Retina (tissue), 1 donor: ENCODE measurements around the gene ARPC1A.
A peak's percentile ranks its signal among the peaks of the same experiment; 100 is the strongest.
"Not testable (repeated sequence)": the region's sequence is repeated elsewhere in the genome, so short reads cannot be mapped to it uniquely, and the experiment has no call there.

Experiments
- DNase-seq: peaks from one replicate; pipeline ENCODE4 v3.0.0-alpha.2; 2016

Gene ARPC1A

GRCh38 chr7:99325592-99326407, at the start of gene ARPC1A:
ARPC1A (plus strand) TSS chr7:99325898; CDS start chr7:99333354, 7,456 bp downstream.
- peak; percentile 97 for DNase-seq

- DNase-seq = no peak
Measured at GRCh38 chr7:99278180-99278579, 47.5 kb upstream of the ARPC1A start.

- not testable (repeated sequence) for DNase-seq
Measured at GRCh38 chr7:99284165-99284564, 41.5 kb upstream of the ARPC1A start.

- no peak for DNase-seq
Measured at GRCh38 chr7:99287779-99288534, 37.7 kb upstream of the ARPC1A start.

- DNase-seq = no peak
Measured at GRCh38 chr7:99289185-99289584, 36.5 kb upstream of the ARPC1A start.

- DNase-seq = not testable (repeated sequence)
Measured at GRCh38 chr7:99290148-99290547, 35.5 kb upstream of the ARPC1A start.

GRCh38 chr7:99290980-99291607, 34.6 kb upstream of the ARPC1A start:
- no peak for DNase-seq

- DNase-seq = no peak
Measured at GRCh38 chr7:99292127-99292526, 33.6 kb upstream of the ARPC1A start.

- DNase-seq = no peak
Measured at GRCh38 chr7:99293167-99293566, 32.5 kb upstream of the ARPC1A start.

GRCh38 chr7:99293650-99294049, 32.0 kb upstream of the ARPC1A start:
- DNase-seq = no peak

- no peak for DNase-seq
Measured at GRCh38 chr7:99296471-99296870, 29.2 kb upstream of the ARPC1A start.

- no peak for DNase-seq
Measured at GRCh38 chr7:99301496-99301895, 24.2 kb upstream of the ARPC1A start.

- DNase-seq = no peak
Measured at GRCh38 chr7:99305473-99306260, 20.0 kb upstream of the ARPC1A start.

- DNase-seq = no peak
Measured at GRCh38 chr7:99308461-99309074, 17.1 kb upstream of the ARPC1A start.

GRCh38 chr7:99309111-99309510, 16.6 kb upstream of the ARPC1A start:
- DNase-seq = no peak

GRCh38 chr7:99310004-99310403, 15.7 kb upstream of the ARPC1A start:
- DNase-seq = no peak

- no peak for DNase-seq
Measured at GRCh38 chr7:99311702-99312101, 14.0 kb upstream of the ARPC1A start.

GRCh38 chr7:99312316-99313203, 13.1 kb upstream of the ARPC1A start:
- DNase-seq = peak; percentile 74

GRCh38 chr7:99313204-99313573, 12.5 kb upstream of the ARPC1A start:
- DNase-seq = no peak

- no peak for DNase-seq
Measured at GRCh38 chr7:99314504-99314903, 11.2 kb upstream of the ARPC1A start.

GRCh38 chr7:99320371-99320770, 5.3 kb upstream of the ARPC1A start:
- DNase-seq = no peak
